ENCODE results near the gene DHRSX. TPM values are rescaled to one million over a fixed set of nuclear protein-coding genes. Genes with fewer than 3 reads are reported as not detected.

The DHRSX gene
- total and polyA plus RNA-seq, 2 of the 8 experiments (the other 6 are each of a cell fraction or from before 2014, with no cell fraction given): 35.1 to 43.4 TPM

DNA sequence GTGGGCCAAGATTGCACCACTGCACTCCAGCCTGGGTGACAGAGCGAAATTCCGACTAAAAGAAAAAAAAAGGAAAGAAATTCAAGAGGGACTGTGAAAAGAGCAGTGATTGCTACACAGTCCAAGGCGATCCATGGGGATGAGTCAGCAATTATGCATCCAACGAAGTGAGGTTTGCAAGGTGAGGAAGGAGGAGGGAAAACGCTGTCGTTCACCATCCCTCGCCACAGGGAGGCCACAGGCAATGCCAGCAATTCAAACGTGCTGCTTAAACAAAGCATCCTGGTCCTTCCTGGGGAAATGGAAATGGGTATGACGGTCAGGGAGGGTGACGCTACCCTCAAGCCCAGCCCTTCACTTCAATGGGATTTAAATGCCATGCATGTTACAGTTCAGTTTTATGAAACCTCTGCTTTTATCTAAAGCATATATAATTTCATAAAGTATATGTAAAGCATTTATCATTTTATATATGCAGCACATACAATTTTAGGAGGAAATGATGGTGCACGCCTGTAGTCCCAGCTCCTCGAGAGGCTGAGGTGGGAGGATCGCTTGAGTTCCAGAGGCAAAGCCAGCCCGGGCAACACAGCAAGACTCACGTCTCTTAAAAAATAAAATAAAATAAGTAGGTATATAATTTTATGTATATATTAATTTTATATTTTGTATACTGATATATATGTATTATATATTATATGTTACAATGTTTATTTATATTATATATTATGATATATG, 108.7 kb downstream of the DHRSX start (continued):
- TF ChIP-seq JUN (IDR thresholded peaks at IDR 0.05; ENCODE audit: low read depth, low read length): 0 out of 2 replicates have a peak, but pooled peaks have one; percentile 15
- TF ChIP-seq TEAD4 (IDR thresholded peaks at IDR 0.05; ENCODE audit: low read depth, low read length): peak; percentile 85
- no peak for TF ChIP-seq SP1 (IDR thresholded peaks at IDR 0.05; ENCODE audit: low read depth, low read length)
- TF ChIP-seq RBBP5 (IDR thresholded peaks at IDR 0.05; ENCODE audit: borderline replicate concordance, low read depth, low read length): no peak
- TF ChIP-seq SAP30 (IDR thresholded peaks at IDR 0.05; ENCODE audit: insufficient read depth, insufficient replicate concordance, low read length): no peak
- TF ChIP-seq SIRT6 (IDR thresholded peaks at IDR 0.05; ENCODE audit: low read length): no peak
- TF ChIP-seq, protein P1, sequence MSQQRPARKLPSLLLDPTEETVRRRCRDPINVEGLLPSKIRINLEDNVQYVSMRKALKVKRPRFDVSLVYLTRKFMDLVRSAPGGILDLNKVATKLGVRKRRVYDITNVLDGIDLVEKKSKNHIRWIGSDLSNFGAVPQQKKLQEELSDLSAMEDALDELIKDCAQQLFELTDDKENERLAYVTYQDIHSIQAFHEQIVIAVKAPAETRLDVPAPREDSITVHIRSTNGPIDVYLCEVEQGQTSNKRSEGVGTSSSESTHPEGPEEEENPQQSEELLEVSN (IDR thresholded peaks at IDR 0.05): peak; percentile 66
- TF ChIP-seq, protein P2, sequence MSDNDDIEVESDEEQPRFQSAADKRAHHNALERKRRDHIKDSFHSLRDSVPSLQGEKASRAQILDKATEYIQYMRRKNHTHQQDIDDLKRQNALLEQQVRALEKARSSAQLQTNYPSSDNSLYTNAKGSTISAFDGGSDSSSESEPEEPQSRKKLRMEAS (IDR thresholded peaks at IDR 0.05): peak; percentile 77
- TF ChIP-seq YY1 (IDR thresholded peaks at IDR 0.05; ENCODE audit: low read depth, low read length): no peak
- peak; percentile 96 for TF ChIP-seq BACH1 (IDR thresholded peaks at IDR 0.05; ENCODE audit: low read length)
- no peak for TF ChIP-seq NANOG (IDR thresholded peaks at IDR 0.05; ENCODE audit: insufficient read depth, low read depth, low read length, poor library complexity, severe bottlenecking)
- TF ChIP-seq GTF2F1 (IDR thresholded peaks at IDR 0.05; ENCODE audit: borderline replicate concordance, low read depth, low read length): no peak
- peak; percentile 81 for TF ChIP-seq JUND (IDR thresholded peaks at IDR 0.05; ENCODE audit: low read length)
- TF ChIP-seq, protein P3, sequence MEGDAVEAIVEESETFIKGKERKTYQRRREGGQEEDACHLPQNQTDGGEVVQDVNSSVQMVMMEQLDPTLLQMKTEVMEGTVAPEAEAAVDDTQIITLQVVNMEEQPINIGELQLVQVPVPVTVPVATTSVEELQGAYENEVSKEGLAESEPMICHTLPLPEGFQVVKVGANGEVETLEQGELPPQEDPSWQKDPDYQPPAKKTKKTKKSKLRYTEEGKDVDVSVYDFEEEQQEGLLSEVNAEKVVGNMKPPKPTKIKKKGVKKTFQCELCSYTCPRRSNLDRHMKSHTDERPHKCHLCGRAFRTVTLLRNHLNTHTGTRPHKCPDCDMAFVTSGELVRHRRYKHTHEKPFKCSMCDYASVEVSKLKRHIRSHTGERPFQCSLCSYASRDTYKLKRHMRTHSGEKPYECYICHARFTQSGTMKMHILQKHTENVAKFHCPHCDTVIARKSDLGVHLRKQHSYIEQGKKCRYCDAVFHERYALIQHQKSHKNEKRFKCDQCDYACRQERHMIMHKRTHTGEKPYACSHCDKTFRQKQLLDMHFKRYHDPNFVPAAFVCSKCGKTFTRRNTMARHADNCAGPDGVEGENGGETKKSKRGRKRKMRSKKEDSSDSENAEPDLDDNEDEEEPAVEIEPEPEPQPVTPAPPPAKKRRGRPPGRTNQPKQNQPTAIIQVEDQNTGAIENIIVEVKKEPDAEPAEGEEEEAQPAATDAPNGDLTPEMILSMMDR (IDR thresholded peaks at IDR 0.05; ENCODE audit: control extremely low read depth in 1 of 3, insufficient read depth in 1 of 3, low read depth in 1 of 3, low read length in 3 of 3): peak in 1 of 3 experiments; percentile 18; a peak in 1 of 4 replicates
- TF ChIP-seq CEBPB (IDR thresholded peaks at IDR 0.05; ENCODE audit: low read depth, low read length): peak; percentile 71
